Effector CD4-positive, alpha-beta T cell (primary cell): ENCODE measurements around the gene PTPRM.

Source experiments
- DNase-seq: peaks from one replicate; pipeline ENCODE4 v3.0.0-alpha.2; 2020

The PTPRM gene

DNA sequence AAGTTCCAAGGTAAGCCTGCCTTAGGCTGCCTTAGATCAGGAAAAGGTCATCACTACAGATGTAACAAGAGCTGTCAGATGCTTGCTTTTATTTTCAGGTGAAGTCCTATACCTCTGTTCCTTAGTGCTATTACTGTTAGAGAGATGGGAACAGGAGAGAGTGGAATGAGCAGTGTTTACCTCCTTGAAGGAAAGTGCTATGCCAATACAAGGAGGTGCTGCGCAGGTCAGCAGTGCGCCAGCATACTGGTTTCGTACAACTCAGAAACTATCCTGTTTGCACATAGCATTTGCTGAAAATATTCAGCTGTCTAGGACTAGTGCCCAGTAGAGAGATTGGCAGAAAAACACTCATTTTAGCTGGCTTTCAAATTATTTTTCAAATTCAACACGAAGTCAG, 629.1 kb downstream of the PTPRM start:
- no peak for DNase-seq

DNA sequence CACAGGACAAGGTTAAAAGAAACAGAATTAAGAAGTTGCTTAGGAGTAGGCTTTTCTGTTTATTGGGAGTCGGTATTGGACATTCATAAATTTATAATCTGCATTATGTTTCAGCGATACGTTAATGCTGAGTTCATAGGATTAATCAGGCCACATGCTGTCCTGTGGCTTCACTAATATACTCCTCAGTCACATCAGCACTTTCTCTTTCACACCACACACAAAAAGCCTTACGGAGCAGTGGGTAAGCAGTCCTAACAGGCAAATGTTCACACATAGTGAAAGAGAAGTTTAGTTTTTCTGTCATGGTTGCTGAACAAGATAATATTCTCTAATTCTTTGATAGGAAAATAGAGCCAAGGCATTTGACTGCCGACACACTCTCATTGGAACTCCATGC, 630.4 kb downstream of the PTPRM start:
- no peak for DNase-seq

- DNase-seq = no peak
These were observed 640.9 kb downstream of the PTPRM start for GRCh38 chr18:8207996-8208395.

DNA sequence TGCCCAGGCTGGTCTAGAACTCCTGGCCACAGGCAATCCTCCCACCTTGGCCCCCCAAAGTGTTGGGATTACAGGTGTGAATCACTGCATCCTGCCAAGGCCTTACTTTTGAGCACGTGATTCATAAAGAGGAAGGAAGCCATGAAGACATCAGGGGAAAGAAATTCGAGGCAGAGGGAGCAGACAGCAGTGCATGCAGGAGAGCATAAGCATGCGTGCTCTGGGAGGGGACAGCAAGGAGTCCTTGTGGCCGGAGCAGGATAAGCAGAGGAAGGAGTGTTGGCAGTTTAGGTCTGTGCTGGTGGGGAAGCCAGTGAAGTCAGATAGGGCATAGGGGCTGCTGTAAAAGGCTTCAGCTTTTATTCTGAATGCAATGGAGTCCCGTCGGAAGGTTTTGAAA, 641.6 kb downstream of the PTPRM start:
- no peak for DNase-seq

DNA sequence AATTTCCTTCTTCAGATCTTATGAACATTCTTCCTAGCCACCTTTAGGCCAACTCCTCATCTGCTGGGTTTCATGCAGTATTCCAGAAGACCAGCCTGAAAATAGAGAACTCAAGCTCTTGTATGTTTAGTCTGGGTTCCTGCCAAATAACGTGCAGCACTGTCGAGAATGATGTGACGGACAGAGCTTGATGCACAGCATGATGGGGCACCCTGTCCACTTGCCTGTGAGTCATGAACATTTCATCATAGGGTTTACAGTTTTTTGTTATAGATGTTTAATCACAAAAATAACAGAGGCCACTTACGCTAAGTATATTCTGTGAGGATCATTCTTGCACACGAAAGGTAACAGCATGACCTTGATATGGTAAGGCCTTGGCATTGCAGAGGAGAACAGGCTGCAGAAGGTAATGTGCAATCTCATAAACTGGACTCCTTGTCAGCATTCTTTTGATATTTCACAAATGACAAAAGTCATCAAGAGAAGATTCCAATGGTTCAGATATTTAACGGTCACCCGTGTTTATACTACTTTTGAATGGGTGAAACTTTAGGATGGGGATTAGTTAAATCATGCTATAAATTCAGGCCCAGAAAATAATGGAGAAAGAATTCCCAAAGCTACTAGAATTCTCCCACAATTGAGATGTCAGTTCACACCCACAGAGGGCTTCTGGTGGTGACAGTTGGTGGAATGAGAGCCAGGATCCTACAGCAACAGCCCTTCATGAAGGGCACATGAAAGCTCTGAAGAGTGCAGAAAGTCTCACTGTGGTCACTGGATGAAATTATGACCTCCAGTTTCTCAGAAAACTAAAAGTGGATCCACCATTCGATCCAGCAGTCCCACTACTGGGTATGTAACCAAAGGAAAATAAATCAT, 646.0 kb downstream of the PTPRM start:
- no peak for DNase-seq

DNA sequence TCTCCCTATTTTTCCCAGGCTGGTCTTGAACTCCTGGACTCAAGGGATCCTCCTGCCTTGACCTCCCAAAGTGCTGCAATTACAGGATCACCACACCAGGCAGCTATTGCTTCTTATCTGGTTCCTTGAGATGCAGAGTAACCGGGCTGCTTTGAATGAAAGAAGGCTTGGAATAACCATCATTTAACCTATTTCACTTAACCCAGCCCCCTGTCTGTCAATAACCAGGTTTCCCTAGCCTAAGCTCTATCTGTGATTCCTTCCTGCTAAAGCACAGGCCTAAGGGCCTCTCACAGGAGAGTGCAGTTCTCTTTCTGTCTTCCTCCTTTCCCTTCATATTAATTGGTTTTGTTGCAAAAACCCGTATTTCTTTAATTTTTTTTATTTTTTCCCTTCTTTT, 648.6 kb downstream of the PTPRM start:
- no peak for DNase-seq

DNA sequence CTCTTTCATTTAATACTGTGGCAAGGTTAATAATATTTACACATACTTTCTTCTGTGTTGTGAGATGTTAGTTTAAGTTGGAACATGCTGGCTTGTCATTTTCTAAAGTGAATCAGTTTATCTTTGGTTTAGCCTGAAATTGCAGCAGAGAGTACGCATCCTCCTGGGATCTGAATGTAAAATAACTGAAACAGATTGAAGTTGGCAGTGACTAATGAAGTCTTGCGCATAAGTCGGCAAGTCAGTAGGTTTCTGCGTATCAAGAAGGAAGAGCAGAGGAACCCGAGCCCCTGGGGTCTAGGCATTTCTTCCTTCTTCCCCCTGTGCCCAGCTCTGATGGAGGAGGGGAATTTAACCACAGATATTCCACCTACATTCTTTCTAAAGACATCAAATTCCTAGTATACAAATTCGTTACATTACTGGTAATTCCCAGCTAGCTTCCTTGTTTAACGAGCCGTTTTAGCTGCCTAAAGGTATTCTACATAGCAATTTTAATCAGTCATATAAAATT, 650.0 kb downstream of the PTPRM start:
- no peak for DNase-seq

DNA sequence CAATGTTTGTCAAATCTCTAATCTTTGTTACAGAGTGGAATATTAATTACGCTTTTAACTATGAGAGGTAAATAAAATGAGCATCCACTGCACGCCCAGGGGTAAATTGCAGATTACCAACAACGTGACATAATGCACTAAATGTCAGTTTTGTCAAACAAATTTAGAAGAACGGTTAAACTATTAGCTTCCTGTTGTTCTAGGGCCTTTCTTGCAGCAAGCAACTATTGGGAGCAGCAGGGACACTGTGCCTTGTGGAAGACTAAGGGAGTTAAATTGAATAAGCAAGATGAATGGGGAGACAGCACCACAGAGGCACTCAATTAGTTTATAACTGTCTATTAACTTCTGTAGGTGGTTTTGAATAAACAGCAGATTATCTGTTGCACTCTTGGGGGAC, 651.1 kb downstream of the PTPRM start:
- DNase-seq = no peak

DNA sequence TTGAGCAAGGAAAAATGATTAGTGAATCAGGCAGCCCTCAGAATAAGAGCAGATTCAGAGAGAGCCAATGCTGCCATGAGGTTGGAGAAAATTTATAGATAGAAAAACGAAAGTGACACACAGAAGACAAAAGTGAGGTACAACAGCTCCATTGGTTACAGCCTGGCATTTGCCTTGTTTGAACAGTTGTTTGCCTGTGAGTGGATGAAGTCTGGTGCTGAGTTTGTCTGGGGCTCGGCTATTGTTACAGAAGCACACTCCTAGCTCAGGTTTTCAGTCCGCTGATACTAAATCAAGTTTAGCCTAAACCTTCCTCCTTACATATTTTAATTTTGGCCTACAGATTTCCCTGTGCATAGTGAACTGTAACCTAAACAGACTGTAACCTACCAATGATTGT, 654.3 kb downstream of the PTPRM start:
- DNase-seq = no peak

GRCh38 chr18:8224576-8224975, 657.5 kb downstream of the PTPRM start:
- DNase-seq = no peak

DNA sequence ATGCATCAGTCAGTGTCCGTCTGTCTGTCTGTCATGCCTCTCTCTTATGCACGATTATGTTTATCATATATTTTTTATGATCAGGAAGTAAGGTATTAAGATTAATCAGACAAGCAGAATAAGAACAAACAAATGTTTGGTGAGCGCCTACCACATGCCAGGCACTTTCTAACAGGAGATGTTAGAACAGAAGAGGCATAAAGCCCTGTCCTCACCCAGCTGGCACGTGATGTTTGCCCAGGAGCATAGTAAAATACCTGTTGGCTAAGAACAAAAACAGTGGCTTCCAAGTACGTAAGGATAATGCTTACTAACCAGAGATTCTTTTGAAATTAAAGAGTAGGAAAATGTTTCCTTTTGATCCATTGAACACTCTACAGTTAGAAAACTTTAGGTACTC, 661.9 kb downstream of the PTPRM start:
- DNase-seq = no peak

DNA sequence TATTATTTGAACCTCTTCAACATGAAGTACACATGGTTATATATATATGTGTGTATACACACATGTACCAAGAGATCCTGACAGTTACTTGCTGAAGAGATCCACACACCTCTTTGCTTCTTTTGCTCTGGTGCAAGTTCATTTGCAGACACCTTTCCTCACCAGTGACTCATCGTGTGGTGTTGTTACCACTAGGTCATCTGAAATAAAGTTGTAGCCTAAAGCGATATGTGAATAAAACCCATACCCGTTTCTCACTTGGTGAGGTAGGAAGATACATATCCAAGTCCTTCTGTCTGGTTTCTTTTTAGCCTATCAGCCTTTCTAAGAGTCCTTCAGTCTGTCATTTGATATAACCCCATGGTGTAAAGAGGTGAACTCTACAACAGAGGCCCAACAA, 662.7 kb downstream of the PTPRM start:
- DNase-seq = no peak

DNA sequence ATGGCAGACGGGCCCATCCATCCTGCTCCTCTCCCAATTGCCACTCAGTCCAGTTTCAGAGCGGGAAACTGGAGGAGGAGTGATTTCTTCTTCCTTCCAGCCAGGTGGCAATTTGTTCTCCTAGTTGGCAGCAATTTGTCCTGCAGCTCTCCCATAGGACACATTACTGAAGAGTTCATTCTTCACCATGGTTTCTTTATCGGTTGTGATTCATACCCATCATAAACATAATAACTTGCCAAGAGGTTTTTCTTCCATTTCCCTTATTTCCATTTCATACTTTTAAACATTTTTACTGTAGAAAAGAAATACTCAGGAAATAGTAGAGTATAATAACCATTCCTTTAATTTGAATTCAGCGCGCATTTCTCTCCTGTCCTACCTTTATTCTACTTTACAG, 664.2 kb downstream of the PTPRM start:
- DNase-seq = no peak

GRCh38 chr18:8232791-8233190, 665.7 kb downstream of the PTPRM start:
- DNase-seq = no peak

DNA sequence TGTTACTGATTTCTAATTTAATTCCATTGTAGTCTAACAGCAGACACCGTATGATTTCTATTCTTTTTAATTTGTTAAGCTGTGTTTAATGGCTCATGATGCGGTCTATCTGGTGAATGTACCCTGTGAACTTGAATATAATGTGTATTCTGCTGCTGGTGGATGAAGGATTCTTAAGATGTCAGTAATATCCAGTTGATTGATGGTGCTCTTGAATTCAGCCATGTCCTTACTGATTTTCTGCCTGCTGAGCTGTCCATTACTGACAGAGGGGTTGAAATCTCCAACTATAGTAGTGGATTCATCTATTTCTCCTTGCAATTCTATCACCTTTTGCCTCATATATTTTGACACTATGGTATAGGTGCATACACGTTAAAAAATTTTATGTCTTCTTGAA, 668.8 kb downstream of the PTPRM start:
- DNase-seq = no peak

DNA sequence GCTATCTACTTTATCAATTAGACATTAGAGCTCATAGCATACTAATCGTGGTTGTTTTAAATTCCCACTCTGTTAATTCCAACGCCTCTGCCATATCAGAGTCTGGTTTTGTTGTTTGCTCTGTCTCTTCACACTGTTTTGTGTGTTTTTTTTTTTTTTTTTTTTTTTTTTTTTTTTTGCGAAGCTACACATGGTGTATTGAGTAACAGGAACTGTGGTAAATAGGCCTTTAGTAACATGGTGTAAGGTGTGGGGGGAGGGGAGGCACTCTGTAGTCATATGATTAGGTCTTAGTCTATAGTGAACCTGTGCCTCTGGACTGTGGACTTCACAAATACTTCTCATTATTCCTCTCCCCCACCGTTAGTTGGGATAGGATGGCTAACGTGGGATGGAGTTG, 671.4 kb downstream of the PTPRM start:
- DNase-seq = no peak

DNA sequence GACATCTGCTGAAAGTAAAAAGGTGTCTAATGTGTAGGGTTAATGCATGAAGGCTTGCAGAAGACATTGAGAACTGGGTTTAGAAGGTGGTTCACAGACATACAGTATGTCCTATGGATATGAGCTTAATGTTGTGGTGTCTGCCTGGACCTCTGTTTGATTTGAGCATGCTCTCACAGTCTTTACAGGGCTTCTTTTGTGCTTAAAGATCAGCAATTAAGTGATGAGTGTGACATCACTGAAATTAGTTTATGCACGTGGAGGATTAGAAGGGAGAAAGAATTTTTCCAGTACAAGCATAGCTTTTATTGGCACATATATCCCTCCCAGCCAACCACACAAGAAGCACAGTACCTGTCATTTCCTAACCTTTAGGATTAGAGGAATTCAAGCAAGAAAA, 674.6 kb downstream of the PTPRM start:
- DNase-seq = no peak

DNA sequence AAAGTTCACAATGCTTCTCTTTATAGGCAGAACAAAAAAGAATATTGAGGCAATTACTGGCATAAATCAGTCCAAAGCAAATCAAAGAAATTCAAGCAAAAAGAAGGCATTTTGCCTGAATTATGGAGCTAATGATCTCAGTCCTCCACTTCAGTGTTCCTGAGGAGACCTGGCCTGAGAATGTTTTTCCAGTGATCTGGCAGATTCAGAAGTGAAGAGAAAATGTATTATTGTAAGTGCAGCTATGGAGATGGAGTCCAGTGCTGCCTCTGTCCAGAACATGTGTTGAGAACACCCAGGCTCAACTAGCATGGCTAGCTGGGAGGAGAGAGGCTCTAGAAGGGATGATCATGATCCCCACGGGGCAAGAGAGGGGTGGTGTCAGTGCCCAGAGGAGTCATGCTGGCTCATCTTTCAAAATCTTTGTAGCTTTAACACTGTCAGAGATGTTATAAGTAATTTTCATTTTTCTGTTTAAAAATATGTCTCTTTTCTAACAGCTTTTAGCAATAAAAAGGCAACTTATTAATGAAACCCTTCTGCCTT, 675.1 kb downstream of the PTPRM start:
- DNase-seq = no peak

GRCh38 chr18:8247700-8248099, 680.6 kb downstream of the PTPRM start:
- no peak for DNase-seq

- no peak for DNase-seq
These were observed 681.5 kb downstream of the PTPRM start for GRCh38 chr18:8248576-8248975.

GRCh38 chr18:8249811-8250210, 682.7 kb downstream of the PTPRM start:
- no peak for DNase-seq

DNA sequence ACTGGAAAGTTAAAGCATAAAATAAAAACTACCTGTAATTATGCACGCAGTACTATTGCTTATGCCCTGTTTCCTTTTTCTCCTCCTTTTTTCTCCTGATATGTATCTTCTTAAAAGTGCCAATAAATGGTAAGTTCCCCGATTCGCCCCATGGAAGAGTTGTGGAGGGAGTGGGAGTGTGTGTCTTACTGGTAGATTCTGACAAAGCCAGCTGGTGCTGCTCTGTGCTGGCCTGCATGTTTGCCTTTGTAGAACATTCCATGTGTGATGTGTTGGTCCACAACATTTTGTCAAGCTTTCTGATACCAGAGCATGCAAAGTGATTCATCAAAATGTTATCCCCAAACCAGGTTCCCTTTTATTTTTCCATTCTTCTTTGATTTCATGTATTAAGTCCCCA, 685.3 kb downstream of the PTPRM start:
- DNase-seq = no peak

DNA sequence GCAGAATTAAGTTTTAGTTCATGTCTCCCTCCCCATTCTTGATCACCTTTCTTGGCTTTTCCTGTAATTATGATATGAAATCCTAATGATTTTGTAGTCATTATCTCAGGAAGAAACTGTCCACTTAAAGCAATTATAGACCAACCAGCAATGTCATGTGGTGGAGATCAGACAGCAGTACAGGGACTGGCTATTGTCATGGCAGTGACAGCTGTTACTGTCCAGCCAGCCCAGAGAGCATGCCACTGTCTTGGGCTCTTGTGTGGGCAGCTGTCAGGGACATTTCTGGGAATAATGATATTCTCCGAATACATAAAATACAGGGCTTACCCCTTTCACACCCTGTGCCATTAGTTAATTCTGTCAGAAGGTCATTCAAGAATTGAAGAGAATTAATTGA, 686.8 kb downstream of the PTPRM start:
- no peak for DNase-seq

DNA sequence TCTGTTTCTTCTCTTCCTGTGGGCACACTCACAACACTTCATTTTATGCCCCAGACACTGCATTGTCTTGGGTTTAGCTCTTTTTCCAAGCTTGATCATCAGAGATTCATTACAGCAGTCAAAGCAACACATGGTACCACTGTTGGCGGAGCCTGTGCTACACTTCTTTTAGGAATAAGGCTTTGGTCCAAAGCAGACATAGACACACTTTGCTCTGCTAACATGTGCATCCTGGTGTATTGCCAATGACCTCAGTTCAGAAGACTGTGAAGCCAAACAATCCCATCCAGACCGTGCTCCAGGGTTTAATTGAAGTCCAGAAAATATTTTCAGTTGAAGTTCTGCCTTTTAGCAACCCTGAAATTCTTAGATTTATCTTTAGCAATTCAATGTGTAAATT, 687.5 kb downstream of the PTPRM start:
- DNase-seq = no peak
